Stimulated activated naive CD8-positive, alpha-beta T cell treated with anti-CD3 and anti-CD28 coated beads, Interleukin-15, amount 100 ng/mL, for 72 hours (primary cell): ENCODE data around the gene APOBEC3A.
"Not testable (repeated sequence)": the region's sequence is repeated elsewhere in the genome, so short reads cannot be mapped to it uniquely, and the experiment has no call there.

Experiments used
- ATAC-seq: fragments of 150-1000 bp; cut with Tn5 transposase; 2 replicates; pipeline ENCODE4 v1.10.0; 2021; ENCODE audit warnings: mild to moderate bottlenecking, moderate library complexity
- DNase-seq, 2 donors: peaks; one replicate each; pipeline ENCODE4 v3.0.0; 2021 to 2022
- H3K27ac Mint-ChIP-seq, 2 donors: one replicate each; pipeline ENCODE4 v1.8.0; 2022; ENCODE audit warnings: mild to moderate bottlenecking in 2 of 2, mixed read lengths in 2 of 2, moderate library complexity in 2 of 2
- H3K27me3 Mint-ChIP-seq: one replicate; pipeline ENCODE4 v1.8.0; 2022; ENCODE audit warnings: mixed read lengths
- H3K4me1 Mint-ChIP-seq: one replicate; pipeline ENCODE4 v1.8.0; 2022; ENCODE audit warnings: mild to moderate bottlenecking, mixed read lengths
- H3K4me3 Mint-ChIP-seq, 2 donors: one replicate each; pipeline ENCODE4 v1.8.0; 2022; ENCODE audit warnings: mild to moderate bottlenecking in 2 of 2, mixed read lengths in 2 of 2, moderate library complexity in 1 of 2
- H3K9me3 Mint-ChIP-seq, 2 donors: one replicate each; pipeline ENCODE4 v1.8.0; 2022; ENCODE audit warnings: mixed read lengths in 2 of 2

APOBEC3A gene

DNA sequence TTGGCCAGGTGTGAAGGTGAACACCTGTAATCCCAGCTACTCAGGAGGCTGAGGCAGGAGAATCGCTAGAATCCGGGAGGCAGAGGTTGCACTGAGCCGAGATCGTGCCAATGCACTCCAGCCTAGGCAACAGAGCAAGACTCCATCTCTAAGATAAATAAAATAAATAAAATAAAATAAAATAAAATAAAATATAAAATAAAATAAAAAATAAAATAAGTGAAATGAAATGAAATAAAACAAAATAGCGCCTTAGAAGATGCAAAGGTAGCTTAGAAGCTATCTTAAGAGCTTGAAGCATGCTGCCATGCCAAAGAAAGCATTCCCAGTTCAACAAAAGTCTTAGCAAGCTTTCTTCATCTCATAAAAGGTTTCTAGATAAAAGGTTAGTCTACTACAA lies 49.8 kb downstream of the APOBEC3A start:
- no peak for ATAC-seq
- no peaks in the 10 kb centered on the region for H3K27me3 Mint-ChIP-seq
- DNase-seq: no peak
- peaks cover 11% of the 10 kb centered on the region for H3K4me1 Mint-ChIP-seq
- H3K9me3 Mint-ChIP-seq: no peaks in the 10 kb centered on the region
- no peak overlapping the region for H3K27ac Mint-ChIP-seq
- no peak overlapping the region for H3K4me3 Mint-ChIP-seq

DNA sequence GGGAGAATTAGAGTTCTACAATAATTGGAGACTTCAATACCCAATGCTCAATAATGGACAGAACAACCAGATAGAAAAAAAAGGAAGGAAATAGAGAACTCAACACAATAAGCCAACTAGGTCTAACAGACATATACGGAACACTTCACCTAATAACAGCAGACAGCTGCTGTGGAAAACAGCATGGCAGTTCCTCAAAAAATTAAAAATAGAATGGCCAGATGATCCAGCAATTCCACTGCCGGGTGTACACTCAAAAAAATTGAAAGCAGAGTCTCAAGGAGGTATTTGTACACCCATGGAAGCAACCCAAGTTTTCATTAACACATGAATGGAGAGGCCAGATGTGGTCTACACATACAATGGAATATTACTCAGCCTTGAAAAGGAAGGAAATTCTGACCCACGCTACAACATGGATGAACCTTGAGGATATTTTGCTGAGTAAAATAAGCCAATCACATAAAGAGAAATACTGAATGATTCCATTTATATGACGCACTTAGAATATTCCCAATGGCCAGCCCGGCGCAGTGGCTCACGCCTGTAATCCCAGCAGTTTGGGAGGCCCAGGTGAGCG lies 51.0 kb downstream of the APOBEC3A start:
- not testable (repeated sequence) for DNase-seq, H3K27me3 Mint-ChIP-seq, H3K9me3 Mint-ChIP-seq, H3K4me3 Mint-ChIP-seq, ATAC-seq
- H3K27ac Mint-ChIP-seq: peak overlapping the region; percentile 52 to 63
- peaks cover 12% of the 10 kb centered on the region for H3K4me1 Mint-ChIP-seq

DNA sequence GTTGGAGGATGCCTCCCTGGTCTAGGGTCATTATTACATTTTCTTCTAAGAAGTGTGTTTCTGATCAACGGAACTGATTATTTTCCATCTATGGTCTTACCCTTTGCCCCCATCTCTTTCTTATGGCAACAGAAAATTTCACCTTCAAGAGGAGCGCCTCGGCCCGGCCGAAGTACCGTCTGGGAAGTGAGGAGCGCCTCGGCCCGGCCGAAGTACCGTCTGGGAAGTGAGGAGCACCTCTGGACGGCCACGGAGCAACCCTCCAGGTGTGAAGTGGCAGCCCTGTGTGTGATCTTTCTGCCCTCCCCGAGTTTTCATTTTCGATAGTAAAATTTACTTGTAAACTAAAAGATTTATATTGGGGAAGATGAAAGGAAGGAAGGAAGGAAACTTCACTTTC lies 53.5 kb downstream of the APOBEC3A start:
- H3K4me1 Mint-ChIP-seq: peaks cover 26% of the 10 kb centered on the region
- no peak overlapping the region for H3K27ac Mint-ChIP-seq
- no peaks in the 10 kb centered on the region for H3K9me3 Mint-ChIP-seq
- DNase-seq: no peak
- no peaks in the 10 kb centered on the region for H3K27me3 Mint-ChIP-seq
- no peak overlapping the region for H3K4me3 Mint-ChIP-seq
- no peak for ATAC-seq
